Thyroid gland (tissue), 4 donors: ENCODE data around the gene TNC. TPM values are rescaled to one million over a fixed set of nuclear protein-coding genes. Genes with fewer than 3 reads are reported as not detected.

ENCODE experiments used
- DNase-seq, 2 donors: peaks; one replicate each; pipeline ENCODE4 v3.0.0-alpha.2; 2019
- H3K27ac ChIP-seq, 3 donors: fragments of 200-600 bp; sonication (generic); 1 replicate in 2 of 3; 2 replicates in 1 of 3; pipeline ENCODE4 v1.5.1; 2016 to 2019; ENCODE audit warnings: mild to moderate bottlenecking in 1 of 3, moderate library complexity in 1 of 3
- H3K27me3 ChIP-seq: fragments of 200-600 bp; sonication (generic); one replicate; pipeline ENCODE4 v1.5.1; 2019
- H3K36me3 ChIP-seq, 2 donors: fragments of 200-600 bp; sonication (generic); one replicate each; pipeline ENCODE4 v1.5.1; 2016 to 2019
- H3K4me1 ChIP-seq, 2 donors: fragments of 200-600 bp; sonication (generic); one replicate each; pipeline ENCODE4 v1.5.1; 2017 to 2019
- H3K4me3 ChIP-seq, 3 donors: fragments of 200-600 bp; sonication (generic); replicated peaks in 1 of 3; 1 replicate in 2 of 3; 2 replicates in 1 of 3; pipeline ENCODE4 v1.5.1; 2016; ENCODE audit warnings: mild to moderate bottlenecking in 1 of 3
- H3K9me3 ChIP-seq: fragments of 200-600 bp; sonication (generic); one replicate; pipeline ENCODE4 v1.5.1; 2017
- CTCF ChIP-seq, 6 experiments: fragments of 200-600 bp in 3 of 6; fragments of 450-650 bp in 3 of 6; sonication (generic) in 3 of 6; IDR thresholded peaks; one replicate each; pipeline ENCODE4 v1.5.1; 2016 to 2019; ENCODE audit warnings: antibody characterized with exemption in 6 of 6, mild to moderate bottlenecking in 2 of 6, inconsistent platforms in 1 of 6, moderate library complexity in 1 of 6
- POLR2A ChIP-seq, 2 donors: fragments of 450-650 bp; IDR thresholded peaks; one replicate each; pipeline ENCODE4 v1.6.1; 2017; ENCODE audit warnings: antibody characterized with exemption in 2 of 2, mild to moderate bottlenecking in 2 of 2, moderate library complexity in 1 of 2
- WGBS, 2 donors: methylation state at CpG; one replicate each; pipeline ENCODE4 v1.1.5; 2017; 5-methylcytosine and 5-hydroxymethylcytosine counted together
- intact Hi-C: fragments of 100-400 bp; cut with DNase I; formaldehyde crosslinking; loops from one replicate; pipeline ENCODE4 v1.15.1; 2023
- total RNA-seq, 4 donors: library from RNA; depleted of rRNA; stranded (reverse); fragments of >200 nt; gene quantifications; one replicate each; pipeline ENCODE4 v1.2.3, GENCODE V29; 2016

Gene TNC
- total RNA-seq, 4 donors from 2014 or later, result 1.0 to 21.8 (median 6.4) TPM

GRCh38 chr9:115032296-115032695 is 85.7 kb downstream of the TNC start:
- H3K4me3 ChIP-seq, result no peak overlapping the region
- no peaks in the 10 kb centered on the region for H3K36me3 ChIP-seq
- no peaks in the 10 kb centered on the region for H3K27me3 ChIP-seq
- TF ChIP-seq CTCF (IDR thresholded peaks at IDR 0.05) (no peak), POLR2A (IDR thresholded peaks at IDR 0.05) (no peak)
- peaks cover 0 to 14% of the 10 kb centered on the region in 2 donors for H3K4me1 ChIP-seq
- intact Hi-C loops, result no loop called here
- no peak overlapping the region for H3K27ac ChIP-seq
- no peaks in the 10 kb centered on the region for H3K9me3 ChIP-seq
- no peak for DNase-seq
- 77 to 90% methylated on average over 1 of the region's 1 CpG for WGBS, 2 donors

- Histone ChIP-seq H3K4me1 (peaks cover 0 to 7% of the 10 kb centered on the region in 2 donors), H3K27ac (no peak overlapping the region), H3K4me3 (no peak overlapping the region), H3K9me3 (no peaks in the 10 kb centered on the region), H3K27me3 (no peaks in the 10 kb centered on the region), H3K36me3 (no peaks in the 10 kb centered on the region)
- DNase-seq, result no peak
- 73 to 87% methylated on average over 4 of the region's 4 CpGs for WGBS, 2 donors
- no peak for TF ChIP-seq POLR2A (IDR thresholded peaks at IDR 0.05)
- TF ChIP-seq CTCF (IDR thresholded peaks at IDR 0.05), result no peak
- intact Hi-C loops, result no loop called here
These were observed 88.0 kb downstream of the TNC start for GRCh38 chr9:115030006-115030405.

GRCh38 chr9:115025721-115026120 is 92.2 kb downstream of the TNC start:
- Histone ChIP-seq H3K36me3 (no peaks in the 10 kb centered on the region), H3K27ac (no peak overlapping the region), H3K4me1 (peaks cover 0 to 7% of the 10 kb centered on the region in 2 donors), H3K9me3 (no peaks in the 10 kb centered on the region), H3K27me3 (no peaks in the 10 kb centered on the region), H3K4me3 (no peak overlapping the region)
- no peak for DNase-seq
- TF ChIP-seq CTCF (IDR thresholded peaks at IDR 0.05) (no peak), POLR2A (IDR thresholded peaks at IDR 0.05) (no peak)
- intact Hi-C loops, result no loop called here

- Histone ChIP-seq H3K9me3 (no peaks in the 10 kb centered on the region), H3K36me3 (no peaks in the 10 kb centered on the region), H3K27me3 (no peaks in the 10 kb centered on the region), H3K27ac (no peak overlapping the region), H3K4me1 (peaks cover 0 to 7% of the 10 kb centered on the region in 2 donors), H3K4me3 (no peak overlapping the region)
- TF ChIP-seq POLR2A (IDR thresholded peaks at IDR 0.05) (no peak), CTCF (IDR thresholded peaks at IDR 0.05) (no peak)
- no peak for DNase-seq
- intact Hi-C loops, result no loop called here
- 58 to 60% methylated on average over 5 of the region's 5 CpGs for WGBS, 2 donors
These were observed 92.9 kb downstream of the TNC start for GRCh38 chr9:115024925-115025535.

- no peak overlapping the region for H3K4me3 ChIP-seq
- H3K36me3 ChIP-seq, result no peaks in the 10 kb centered on the region
- WGBS, 2 donors, result 72 to 76% methylated on average over 6 of the region's 6 CpGs
- no peak overlapping the region for H3K27ac ChIP-seq
- DNase-seq, result no peak
- TF ChIP-seq POLR2A (IDR thresholded peaks at IDR 0.05), result no peak
- TF ChIP-seq CTCF (IDR thresholded peaks at IDR 0.05), result no peak
- H3K9me3 ChIP-seq, result no peaks in the 10 kb centered on the region
- intact Hi-C loops, result no loop called here
- H3K4me1 ChIP-seq, result peaks cover 0 to 3% of the 10 kb centered on the region in 2 donors
- no peaks in the 10 kb centered on the region for H3K27me3 ChIP-seq
These were observed 95.1 kb downstream of the TNC start for GRCh38 chr9:115022760-115023434.
